AG20443 (cell line): Measurements from ENCODE around the gene GGT6.
"Not testable (repeated sequence)": the region's sequence is repeated elsewhere in the genome, so short reads cannot be mapped to it uniquely, and the experiment has no call there.

ENCODE experiments used
- DNase-seq: peaks from one replicate; pipeline ENCODE4 v3.0.0; 2012; ENCODE audit warnings: low spot score, mixed read lengths

Gene GGT6

DNA sequence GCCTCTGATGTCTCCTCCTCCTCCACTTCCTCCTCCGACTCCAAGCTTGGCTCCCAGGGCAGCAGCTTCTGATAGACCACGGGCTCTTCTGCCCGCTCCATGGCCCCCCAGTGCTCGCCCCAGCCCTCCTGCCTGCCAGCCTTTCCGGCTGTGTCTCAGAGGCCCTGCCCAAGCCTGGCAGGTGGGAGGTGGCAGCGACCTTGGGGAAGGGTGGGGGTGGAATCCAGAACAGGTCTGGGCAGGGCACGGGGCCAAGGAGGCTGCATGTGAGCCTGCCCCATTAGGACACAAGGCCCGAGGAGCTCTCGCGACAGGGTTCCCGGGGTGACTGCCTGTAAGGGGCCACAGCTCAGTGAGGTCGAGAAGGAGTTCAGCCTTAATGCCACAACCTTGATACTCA lies at the start of gene GGT6:
TSS of gene GGT6 (minus strand) at position 157 of the 400 bp plus-strand sequence. CDS start at position 101, 56 bp downstream.
- no peak for DNase-seq

- DNase-seq: no peak
Measured at GRCh38 chr17:4610162-4610561, 49.8 kb upstream of the GGT6 start.

DNA sequence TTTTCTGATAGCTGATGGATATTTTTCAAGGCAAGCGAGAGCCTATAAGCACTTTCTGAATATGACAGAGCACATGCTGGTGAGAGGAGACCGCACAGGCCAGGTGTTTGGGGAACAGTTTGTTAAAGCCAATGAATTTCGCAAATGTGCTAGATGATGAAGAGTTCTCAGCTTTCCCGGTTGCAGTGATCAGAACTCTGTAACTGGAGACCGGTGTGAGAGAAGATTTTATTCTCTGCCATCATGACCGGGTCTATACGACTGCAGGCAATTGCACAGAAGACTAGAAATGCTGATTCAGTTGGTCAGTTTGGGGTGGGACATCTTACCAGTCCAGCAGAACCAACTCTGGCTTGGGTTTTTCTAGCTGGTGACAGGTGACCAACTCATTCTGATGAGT lies 49.4 kb upstream of the GGT6 start:
- DNase-seq: no peak

- peak; percentile 58 for DNase-seq
Measured at GRCh38 chr17:4607773-4608187, 47.4 kb upstream of the GGT6 start.

DNA sequence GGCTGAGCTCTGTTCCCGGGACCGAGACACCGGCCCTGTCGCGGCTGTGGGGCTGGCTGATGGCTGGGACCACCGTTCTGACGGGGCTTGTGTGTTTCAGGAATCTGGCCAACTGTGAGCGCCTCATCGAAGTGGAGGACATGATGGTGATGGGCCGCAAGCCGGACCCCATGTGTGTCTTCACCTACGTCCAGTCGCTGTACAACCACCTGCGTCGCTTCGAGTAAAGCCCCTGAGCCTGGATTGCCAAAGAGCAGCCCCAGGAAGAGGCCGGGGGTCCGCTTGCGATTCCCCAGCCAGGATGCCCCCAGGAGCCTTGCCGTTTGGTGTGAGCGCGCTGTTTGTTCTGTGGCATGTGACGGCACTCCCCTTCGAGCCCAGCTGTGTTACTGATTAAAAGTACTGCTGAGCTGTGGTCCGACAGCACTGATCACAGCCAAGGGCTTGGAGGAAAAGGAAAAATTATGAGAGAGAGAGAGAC lies 46.9 kb upstream of the GGT6 start:
- DNase-seq: no peak

DNA sequence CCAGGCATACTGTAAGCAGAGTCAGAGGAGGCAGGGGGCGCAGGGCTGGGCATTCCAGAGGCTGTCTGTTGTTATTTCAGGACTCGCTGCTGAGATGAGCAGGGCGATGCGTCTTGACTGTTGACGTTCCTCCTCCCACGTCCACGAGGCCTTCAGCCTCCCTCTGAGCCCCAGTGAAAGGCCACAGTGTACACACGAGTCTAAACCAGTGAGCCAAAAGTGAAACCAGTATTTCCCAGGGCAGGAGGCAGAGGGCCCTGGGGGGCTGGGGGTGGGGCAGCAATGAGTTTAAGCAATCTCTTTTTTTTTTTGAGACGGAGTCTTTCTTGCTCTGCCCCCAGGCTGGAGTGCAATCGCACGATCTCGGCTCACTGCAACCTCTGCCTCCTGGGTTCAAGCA lies 45.4 kb upstream of the GGT6 start:
- no peak for DNase-seq

DNA sequence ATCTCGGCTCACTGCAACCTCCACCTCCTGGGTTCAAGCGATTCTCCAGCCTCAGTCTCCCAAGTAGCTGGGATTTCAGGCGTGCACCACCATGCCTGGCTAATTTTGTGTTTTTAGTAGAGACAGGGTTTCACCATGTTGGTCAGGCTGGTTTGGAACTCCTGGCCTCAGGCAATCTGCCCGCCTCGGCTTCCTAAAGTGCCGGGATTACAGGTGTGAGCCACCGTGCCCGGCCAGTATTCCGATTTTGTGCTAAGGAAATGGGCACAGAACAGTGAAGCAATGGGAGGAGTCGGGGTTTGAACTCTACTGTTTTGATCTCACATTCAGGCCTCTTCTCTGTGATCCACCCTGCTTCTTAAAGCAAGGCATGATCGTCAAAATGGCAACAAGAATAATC lies 44.4 kb upstream of the GGT6 start:
- not testable (repeated sequence) for DNase-seq

- peak; percentile 53 for DNase-seq
Measured at GRCh38 chr17:4604111-4604644, 43.8 kb upstream of the GGT6 start.

GRCh38 chr17:4602041-4602440 lies 41.7 kb upstream of the GGT6 start:
- no peak for DNase-seq

DNA sequence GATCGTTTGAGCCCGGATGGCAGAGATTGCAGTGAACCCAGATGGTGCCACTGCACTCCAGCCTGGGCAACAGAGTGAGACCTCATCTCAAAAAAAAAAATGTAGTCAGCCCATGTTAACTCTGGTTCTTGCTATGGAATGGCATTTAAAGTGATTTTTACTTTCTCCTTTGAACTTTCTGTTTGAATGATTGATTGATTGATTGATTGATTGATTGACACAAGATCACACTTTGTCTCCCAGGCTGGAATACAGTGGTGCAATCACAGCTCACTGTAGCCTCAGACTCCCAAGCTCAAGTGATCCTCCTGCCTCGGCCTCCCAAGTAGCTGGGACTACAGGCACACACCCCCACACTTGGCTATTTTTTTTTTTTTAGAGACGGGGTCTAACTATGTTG lies 40.9 kb upstream of the GGT6 start:
- DNase-seq: no peak

DNA sequence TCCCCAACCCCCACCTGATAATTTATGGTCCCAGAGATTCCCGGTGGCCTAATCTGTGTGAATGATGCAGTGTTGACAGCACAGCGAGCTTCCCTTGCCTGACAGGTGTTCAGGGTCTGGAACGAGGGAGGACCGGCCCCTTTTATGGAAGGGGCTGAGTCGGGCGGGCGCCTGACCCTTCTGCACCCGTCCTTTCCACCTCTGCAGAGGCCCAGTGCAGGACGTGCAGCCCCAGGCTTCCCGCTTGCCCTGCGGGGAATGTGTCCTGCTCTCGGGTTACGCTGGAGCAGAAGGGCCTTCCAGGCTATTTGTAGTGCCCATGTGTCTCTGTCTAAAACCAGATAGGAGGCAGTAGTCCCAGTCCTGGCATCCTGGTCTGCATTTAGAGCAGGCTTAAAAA lies 40.2 kb upstream of the GGT6 start:
- no peak for DNase-seq

DNA sequence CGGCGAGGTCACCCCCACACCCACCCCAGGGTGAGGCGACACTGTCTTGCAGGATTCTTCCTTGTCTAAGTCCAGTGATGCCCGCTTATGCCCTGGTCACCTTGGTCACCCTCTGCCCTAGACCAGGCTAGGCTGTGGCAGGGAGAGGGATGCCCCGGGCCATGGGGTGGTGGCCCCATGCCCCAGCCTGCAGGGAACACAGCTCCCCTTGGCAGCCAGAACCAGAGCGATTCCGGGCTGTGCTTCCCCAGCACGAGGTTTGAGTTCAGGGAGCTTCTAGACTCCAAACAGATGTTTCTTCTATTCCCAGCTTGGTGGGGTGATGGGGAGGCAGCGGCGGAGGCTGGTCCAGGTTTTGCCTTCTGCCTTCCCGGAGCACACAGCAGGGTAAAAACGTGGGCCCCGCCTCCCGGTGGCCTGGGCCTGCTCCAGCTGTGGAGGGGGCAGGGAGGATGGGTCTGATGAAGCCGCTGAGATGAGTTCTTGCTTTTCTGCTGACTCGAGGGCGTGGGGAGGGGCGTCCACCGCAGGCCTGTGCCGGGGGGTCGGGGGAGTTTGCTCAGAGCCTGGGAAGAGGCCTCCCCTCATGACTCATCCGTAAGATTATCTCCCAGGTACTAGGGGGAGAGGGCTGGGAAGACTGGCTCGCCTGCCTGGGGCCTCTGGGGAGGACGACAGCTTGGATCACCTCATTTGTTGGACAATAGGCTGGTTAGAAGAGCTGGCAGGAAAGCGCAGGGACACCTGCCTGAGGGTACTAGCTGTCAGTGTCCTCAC lies 39.3 kb upstream of the GGT6 start:
- DNase-seq: no peak

DNA sequence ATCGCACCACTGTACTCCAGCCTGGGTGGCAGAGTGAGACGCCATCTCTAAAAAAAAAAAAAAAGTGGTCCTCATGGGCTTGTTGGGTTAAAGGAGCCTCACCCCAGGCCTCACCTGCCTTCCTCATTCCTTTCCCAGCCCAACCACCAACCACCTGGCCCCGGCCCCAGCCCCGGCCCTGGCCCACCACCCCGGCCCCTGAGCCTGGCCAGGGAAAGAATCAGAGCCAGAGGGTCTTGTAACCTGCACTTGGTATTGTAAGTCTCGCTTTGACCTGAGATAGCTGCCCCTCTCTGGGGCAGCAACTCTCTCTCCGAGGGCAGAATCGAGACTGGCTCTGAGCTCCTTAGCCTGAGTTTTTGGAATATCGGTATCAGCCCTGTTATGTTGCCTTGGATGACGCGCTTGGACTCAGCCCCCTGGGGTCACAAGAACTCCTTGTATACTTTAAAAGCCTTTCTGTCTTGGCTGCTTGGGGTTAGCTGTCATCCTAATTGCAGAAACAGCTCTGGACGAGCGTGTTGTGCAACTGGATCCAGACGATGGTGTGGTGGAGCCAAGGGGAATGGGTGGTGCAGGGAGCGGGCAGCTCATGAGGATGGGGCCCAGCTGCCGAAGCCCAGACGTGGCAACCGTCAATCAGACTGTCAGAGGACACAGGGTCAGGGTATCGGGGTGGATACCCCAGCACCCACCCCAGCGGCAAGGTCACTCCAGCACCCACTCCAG lies 38.6 kb upstream of the GGT6 start:
- peak; percentile 51 for DNase-seq

GRCh38 chr17:4597975-4598374 lies 37.6 kb upstream of the GGT6 start:
- no peak for DNase-seq

DNA sequence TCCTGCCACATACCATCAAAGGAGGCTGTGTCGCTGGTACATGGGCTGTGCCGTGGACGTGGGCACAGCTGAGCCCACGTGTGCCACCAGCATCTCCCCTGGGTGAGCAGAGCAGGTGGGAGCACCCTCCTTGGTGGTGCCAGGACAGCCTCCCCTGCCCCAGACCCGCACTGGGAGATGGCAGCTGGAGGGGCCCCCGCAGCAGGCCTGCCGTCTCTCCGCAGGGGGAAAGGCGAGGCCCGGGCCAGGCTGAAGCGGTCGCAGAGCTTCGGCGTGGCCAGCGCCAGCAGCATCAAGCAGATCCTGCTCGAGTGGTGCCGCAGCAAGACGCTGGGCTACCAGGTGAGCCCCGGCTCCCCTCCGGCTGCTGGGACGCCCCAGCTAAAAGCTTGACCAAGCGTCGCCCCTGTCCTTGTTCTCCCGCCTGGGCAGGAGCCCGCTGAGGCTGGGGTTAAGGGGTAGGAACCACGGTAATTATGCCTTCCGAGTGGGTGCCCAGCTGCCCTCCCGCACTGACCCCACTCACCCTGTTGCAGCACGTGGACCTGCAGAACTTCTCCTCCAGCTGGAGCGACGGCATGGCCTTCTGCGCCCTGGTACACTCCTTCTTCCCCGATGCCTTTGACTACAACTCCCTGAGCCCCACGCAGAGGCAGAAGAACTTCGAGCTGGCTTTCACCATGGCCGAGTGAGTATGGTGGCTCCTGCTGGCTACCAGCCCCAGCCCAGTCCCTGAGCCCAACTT lies 36.4 kb upstream of the GGT6 start:
- DNase-seq: no peak

GRCh38 chr17:4595685-4596342 lies 35.4 kb upstream of the GGT6 start:
- not testable (repeated sequence) for DNase-seq

DNA sequence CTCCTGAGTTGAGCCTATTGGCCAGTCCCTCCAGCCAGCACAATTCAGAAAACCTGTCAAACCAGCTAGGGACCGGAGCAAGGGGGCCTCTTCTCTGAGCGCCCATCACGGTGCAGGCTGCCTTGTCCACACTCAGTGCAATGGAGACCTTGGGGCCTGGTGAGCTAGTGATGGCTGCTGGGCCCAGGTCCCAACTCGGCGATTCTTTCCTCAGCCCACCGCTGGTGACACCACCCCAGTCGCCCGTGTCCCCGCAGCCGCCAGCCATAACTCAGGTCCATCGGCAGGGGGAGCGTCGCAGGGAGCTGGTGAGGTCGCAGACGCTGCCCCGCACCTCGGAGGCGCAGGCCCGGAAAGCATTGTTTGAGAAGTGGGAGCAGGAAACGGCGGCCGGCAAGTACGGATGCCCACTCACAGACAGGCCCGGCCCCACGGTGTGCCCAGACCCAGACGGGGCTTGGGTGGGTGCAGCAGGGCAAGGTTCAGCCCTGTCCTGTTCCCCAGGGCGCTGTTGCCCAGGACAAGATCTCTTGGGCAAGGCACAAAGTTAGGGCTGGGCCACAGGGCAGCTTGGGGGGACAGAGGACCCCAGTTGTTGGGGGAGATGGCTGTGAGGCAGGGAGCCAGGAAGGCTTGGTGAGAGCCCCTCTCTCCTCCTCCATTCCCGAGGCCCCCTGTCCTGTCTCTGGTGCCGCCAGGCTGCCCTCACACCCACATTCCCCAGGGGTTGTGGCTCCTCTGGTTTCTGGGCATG lies 34.7 kb upstream of the GGT6 start:
- no peak for DNase-seq

DNA sequence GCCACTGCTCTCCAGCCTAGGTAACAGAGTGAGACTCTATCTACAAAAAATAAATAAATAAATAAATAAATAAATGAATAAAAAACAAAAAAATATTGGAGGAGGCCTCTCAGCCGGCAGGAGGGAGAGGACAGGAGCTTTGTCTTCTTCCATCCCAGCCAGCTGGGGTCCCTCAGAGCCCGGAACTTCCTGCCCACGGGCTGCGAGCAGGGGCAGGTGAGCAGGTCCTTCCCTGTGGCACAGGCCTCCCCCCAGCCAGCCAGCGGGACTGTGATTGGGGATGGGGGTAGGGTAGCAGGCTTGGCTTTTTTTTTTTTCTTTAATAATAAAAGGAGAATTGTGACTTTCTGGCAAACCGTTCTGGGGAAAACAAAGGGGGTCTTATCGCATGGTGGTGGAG lies 34.0 kb upstream of the GGT6 start:
- no peak for DNase-seq

- DNase-seq: no peak
Measured at GRCh38 chr17:4593021-4593421, 32.6 kb upstream of the GGT6 start.

GRCh38 chr17:4592240-4593005 lies 32.0 kb upstream of the GGT6 start:
- DNase-seq: no peak
